ENCODE measurements around the gene SLC26A9. TPM values are rescaled to one million over a fixed set of nuclear protein-coding genes. Genes with fewer than 3 reads are reported as not detected.

Gene SLC26A9
- total and polyA plus RNA-seq, 2 experiments from 2014 or later: not detected

DNA sequence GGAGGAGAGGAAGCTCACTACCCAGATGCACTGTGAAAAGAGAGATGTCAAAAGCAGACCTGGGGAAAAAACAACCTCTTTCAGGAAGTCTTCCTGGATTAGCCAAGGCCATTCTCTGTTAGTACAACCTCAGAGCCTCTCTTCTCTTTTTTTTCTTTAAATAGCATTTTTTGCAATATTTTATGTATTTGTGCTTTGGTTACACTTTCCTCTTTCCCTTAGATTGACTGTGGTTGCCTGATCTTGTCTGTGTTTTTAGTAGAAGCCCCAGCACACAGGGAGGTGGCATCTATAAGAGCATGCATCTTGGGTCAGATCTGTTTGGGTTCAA lies 18.8 kb downstream of the SLC26A9 start:
- peaks cover 2% of the 10 kb centered on the region for H3K4me1 Mint-ChIP-seq
- no peak overlapping the region for H3K27ac Mint-ChIP-seq
- TF ChIP-seq JUNB (IDR thresholded peaks at IDR 0.05; ENCODE audit: unreplicated experiment) (no peak), EZH2phosphoT487 (IDR thresholded peaks at IDR 0.05; ENCODE audit: unreplicated experiment) (no peak), NANOG (IDR thresholded peaks at IDR 0.05; ENCODE audit: borderline replicate concordance) (no peak), ZNF331 (CRISPR knock-in tag; IDR thresholded peaks at IDR 0.05; ENCODE audit: low read depth) (no peak), CREB1 (CRISPR knock-in tag; IDR thresholded peaks at IDR 0.05; ENCODE audit: low read depth) (no peak), EZH2 (IDR thresholded peaks at IDR 0.05; ENCODE audit: low read depth, unreplicated experiment) (no peak), POLR2AphosphoS5 (IDR thresholded peaks at IDR 0.05; ENCODE audit: low read depth) (no peak), STAT1 (IDR thresholded peaks at IDR 0.05; ENCODE audit: unreplicated experiment) (no peak), ZNF114 (CRISPR knock-in tag; IDR thresholded peaks at IDR 0.05) (no peak)
- TF ChIP-seq, protein P1, sequence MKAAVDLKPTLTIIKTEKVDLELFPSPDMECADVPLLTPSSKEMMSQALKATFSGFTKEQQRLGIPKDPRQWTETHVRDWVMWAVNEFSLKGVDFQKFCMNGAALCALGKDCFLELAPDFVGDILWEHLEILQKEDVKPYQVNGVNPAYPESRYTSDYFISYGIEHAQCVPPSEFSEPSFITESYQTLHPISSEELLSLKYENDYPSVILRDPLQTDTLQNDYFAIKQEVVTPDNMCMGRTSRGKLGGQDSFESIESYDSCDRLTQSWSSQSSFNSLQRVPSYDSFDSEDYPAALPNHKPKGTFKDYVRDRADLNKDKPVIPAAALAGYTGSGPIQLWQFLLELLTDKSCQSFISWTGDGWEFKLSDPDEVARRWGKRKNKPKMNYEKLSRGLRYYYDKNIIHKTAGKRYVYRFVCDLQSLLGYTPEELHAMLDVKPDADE (IDR thresholded peaks at IDR 0.05): no peak
- TF ChIP-seq, protein P2, sequence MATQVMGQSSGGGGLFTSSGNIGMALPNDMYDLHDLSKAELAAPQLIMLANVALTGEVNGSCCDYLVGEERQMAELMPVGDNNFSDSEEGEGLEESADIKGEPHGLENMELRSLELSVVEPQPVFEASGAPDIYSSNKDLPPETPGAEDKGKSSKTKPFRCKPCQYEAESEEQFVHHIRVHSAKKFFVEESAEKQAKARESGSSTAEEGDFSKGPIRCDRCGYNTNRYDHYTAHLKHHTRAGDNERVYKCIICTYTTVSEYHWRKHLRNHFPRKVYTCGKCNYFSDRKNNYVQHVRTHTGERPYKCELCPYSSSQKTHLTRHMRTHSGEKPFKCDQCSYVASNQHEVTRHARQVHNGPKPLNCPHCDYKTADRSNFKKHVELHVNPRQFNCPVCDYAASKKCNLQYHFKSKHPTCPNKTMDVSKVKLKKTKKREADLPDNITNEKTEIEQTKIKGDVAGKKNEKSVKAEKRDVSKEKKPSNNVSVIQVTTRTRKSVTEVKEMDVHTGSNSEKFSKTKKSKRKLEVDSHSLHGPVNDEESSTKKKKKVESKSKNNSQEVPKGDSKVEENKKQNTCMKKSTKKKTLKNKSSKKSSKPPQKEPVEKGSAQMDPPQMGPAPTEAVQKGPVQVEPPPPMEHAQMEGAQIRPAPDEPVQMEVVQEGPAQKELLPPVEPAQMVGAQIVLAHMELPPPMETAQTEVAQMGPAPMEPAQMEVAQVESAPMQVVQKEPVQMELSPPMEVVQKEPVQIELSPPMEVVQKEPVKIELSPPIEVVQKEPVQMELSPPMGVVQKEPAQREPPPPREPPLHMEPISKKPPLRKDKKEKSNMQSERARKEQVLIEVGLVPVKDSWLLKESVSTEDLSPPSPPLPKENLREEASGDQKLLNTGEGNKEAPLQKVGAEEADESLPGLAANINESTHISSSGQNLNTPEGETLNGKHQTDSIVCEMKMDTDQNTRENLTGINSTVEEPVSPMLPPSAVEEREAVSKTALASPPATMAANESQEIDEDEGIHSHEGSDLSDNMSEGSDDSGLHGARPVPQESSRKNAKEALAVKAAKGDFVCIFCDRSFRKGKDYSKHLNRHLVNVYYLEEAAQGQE (IDR thresholded peaks at IDR 0.05; ENCODE audit: unreplicated experiment): no peak
- TF ChIP-seq, protein P3, sequence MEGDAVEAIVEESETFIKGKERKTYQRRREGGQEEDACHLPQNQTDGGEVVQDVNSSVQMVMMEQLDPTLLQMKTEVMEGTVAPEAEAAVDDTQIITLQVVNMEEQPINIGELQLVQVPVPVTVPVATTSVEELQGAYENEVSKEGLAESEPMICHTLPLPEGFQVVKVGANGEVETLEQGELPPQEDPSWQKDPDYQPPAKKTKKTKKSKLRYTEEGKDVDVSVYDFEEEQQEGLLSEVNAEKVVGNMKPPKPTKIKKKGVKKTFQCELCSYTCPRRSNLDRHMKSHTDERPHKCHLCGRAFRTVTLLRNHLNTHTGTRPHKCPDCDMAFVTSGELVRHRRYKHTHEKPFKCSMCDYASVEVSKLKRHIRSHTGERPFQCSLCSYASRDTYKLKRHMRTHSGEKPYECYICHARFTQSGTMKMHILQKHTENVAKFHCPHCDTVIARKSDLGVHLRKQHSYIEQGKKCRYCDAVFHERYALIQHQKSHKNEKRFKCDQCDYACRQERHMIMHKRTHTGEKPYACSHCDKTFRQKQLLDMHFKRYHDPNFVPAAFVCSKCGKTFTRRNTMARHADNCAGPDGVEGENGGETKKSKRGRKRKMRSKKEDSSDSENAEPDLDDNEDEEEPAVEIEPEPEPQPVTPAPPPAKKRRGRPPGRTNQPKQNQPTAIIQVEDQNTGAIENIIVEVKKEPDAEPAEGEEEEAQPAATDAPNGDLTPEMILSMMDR (conservative IDR thresholded peaks at IDR 0.05; ENCODE audit: low read depth in 2 of 2): no peak
- TF ChIP-seq, protein P4, sequence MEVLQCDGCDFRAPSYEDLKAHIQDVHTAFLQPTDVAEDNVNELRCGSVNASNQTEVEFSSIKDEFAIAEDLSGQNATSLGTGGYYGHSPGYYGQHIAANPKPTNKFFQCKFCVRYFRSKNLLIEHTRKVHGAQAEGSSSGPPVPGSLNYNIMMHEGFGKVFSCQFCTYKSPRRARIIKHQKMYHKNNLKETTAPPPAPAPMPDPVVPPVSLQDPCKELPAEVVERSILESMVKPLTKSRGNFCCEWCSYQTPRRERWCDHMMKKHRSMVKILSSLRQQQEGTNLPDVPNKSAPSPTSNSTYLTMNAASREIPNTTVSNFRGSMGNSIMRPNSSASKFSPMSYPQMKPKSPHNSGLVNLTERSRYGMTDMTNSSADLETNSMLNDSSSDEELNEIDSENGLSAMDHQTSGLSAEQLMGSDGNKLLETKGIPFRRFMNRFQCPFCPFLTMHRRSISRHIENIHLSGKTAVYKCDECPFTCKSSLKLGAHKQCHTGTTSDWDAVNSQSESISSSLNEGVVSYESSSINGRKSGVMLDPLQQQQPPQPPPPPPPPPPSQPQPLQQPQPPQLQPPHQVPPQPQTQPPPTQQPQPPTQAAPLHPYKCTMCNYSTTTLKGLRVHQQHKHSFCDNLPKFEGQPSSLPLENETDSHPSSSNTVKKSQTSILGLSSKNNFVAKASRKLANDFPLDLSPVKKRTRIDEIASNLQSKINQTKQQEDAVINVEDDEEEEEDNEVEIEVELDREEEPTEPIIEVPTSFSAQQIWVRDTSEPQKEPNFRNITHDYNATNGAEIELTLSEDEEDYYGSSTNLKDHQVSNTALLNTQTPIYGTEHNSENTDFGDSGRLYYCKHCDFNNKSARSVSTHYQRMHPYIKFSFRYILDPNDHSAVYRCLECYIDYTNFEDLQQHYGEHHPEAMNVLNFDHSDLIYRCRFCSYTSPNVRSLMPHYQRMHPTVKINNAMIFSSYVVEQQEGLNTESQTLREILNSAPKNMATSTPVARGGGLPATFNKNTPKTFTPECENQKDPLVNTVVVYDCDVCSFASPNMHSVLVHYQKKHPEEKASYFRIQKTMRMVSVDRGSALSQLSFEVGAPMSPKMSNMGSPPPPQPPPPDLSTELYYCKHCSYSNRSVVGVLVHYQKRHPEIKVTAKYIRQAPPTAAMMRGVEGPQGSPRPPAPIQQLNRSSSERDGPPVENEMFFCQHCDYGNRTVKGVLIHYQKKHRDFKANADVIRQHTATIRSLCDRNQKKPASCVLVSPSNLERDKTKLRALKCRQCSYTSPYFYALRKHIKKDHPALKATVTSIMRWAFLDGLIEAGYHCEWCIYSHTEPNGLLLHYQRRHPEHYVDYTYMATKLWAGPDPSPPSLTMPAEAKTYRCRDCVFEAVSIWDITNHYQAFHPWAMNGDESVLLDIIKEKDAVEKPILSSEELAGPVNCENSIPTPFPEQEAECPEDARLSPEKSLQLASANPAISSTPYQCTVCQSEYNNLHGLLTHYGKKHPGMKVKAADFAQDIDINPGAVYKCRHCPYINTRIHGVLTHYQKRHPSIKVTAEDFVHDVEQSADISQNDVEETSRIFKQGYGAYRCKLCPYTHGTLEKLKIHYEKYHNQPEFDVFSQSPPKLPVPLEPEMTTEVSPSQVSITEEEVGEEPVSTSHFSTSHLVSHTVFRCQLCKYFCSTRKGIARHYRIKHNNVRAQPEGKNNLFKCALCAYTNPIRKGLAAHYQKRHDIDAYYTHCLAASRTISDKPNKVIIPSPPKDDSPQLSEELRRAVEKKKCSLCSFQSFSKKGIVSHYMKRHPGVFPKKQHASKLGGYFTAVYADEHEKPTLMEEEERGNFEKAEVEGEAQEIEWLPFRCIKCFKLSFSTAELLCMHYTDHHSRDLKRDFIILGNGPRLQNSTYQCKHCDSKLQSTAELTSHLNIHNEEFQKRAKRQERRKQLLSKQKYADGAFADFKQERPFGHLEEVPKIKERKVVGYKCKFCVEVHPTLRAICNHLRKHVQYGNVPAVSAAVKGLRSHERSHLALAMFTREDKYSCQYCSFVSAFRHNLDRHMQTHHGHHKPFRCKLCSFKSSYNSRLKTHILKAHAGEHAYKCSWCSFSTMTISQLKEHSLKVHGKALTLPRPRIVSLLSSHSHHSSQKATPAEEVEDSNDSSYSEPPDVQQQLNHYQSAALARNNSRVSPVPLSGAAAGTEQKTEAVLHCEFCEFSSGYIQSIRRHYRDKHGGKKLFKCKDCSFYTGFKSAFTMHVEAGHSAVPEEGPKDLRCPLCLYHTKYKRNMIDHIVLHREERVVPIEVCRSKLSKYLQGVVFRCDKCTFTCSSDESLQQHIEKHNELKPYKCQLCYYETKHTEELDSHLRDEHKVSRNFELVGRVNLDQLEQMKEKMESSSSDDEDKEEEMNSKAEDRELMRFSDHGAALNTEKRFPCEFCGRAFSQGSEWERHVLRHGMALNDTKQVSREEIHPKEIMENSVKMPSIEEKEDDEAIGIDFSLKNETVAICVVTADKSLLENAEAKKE (CRISPR knock-in tag; IDR thresholded peaks at IDR 0.05): no peak
- Histone ChIP-seq H3K4me3 (no peak overlapping the region), H3K36me3 (ENCODE audit: insufficient read depth) (no peaks in the 10 kb centered on the region), H3K9me2 (ENCODE audit: insufficient read depth) (no peaks in the 10 kb centered on the region), H3K27ac (ENCODE audit: low read depth) (no peak overlapping the region), H3K79me2 (replicated peaks; ENCODE audit: insufficient read depth) (no peaks in the 10 kb centered on the region), H3K27me3 (ENCODE audit: insufficient read depth) (no peaks in the 10 kb centered on the region), H3K4me2 (no peak overlapping the region), H3F3A (replicated peaks; ENCODE audit: low read depth) (no peaks in the 10 kb centered on the region), H4K20me1 (replicated peaks; ENCODE audit: insufficient read depth) (no peaks in the 10 kb centered on the region), H2AFZ (no peak overlapping the region; the same call in 1 of the 2 replicates), H3K4me1 (ENCODE audit: insufficient read depth) (0 out of 2 replicates have a peak, but pooled peaks cover 4% of the 10 kb centered on the region)
- peaks cover 7% of the 10 kb centered on the region for H3K27me3 Mint-ChIP-seq (ENCODE audit: insufficient read depth, low read depth, poor library complexity)
- H3K9me3 Mint-ChIP-seq: no peaks in the 10 kb centered on the region
- no peak for DNase-seq (ENCODE audit: low spot score)
- H3K36me3 Mint-ChIP-seq (ENCODE audit: low read depth): no peaks in the 10 kb centered on the region
- H3K4me3 Mint-ChIP-seq: no peak overlapping the region
- ATAC-seq: no peak

Data from GM23338 (cell line).